ENCODE results near the gene LSM2.

LSM2 gene

GRCh38 chr6:31837369-31838113 lies 30.8 kb upstream of the LSM2 start:
- H2AFZ ChIP-seq (ENCODE audit: low read length), result no peak overlapping the region
- H3K36me3 ChIP-seq (replicated peaks; ENCODE audit: insufficient read depth, low read length), result peaks cover 27% of the 10 kb centered on the region; the same call in 1 of the 2 replicates
- H3K27me3 ChIP-seq (replicated peaks; ENCODE audit: insufficient read depth, low read length), result no peaks in the 10 kb centered on the region
- H3K27ac ChIP-seq (ENCODE audit: low read length), result peak overlapping the region; percentile 81; the same call in 1 of the 2 replicates
- H3K4me3 ChIP-seq (ENCODE audit: low read length), result peak overlapping the region; percentile 98
- peaks cover 44% of the 10 kb centered on the region for H3K79me2 ChIP-seq (ENCODE audit: low read length)
- TF ChIP-seq CTCF (IDR thresholded peaks at IDR 0.05; ENCODE audit: low read length) (no peak), EZH2 (optimal IDR thresholded peaks at IDR 0.05; ENCODE audit: low read depth, low read length) (no peak), EZH2phosphoT487 (IDR thresholded peaks at IDR 0.05; ENCODE audit: low read length) (no peak)
- H3K9ac ChIP-seq (ENCODE audit: low read length), result peak overlapping the region; percentile 97; the same call in 1 of the 2 replicates
- peaks cover 20% of the 10 kb centered on the region for H3K4me1 ChIP-seq (ENCODE audit: low read length)
- no peaks in the 10 kb centered on the region for H3K9me2 ChIP-seq (replicated peaks; ENCODE audit: insufficient read depth, low read length)
- H3K4me2 ChIP-seq (ENCODE audit: low read depth, low read length), result peak overlapping the region; percentile 99
- H3K9me3 ChIP-seq (replicated peaks; ENCODE audit: insufficient read depth, low read length), result no peaks in the 10 kb centered on the region
- DNase-seq, result no peak
- H3F3A ChIP-seq (ENCODE audit: insufficient read depth, low read length), result peaks cover 91% of the 10 kb centered on the region
- H4K20me1 ChIP-seq (ENCODE audit: insufficient read depth, low read length), result peaks cover 27% of the 10 kb centered on the region

GRCh38 chr6:31836474-31837368 lies 30.0 kb upstream of the LSM2 start:
- peak overlapping the region; percentile 81; the same call in 1 of the 2 replicates for H3K27ac ChIP-seq (ENCODE audit: low read length)
- H3F3A ChIP-seq (ENCODE audit: insufficient read depth, low read length), result peaks cover 93% of the 10 kb centered on the region
- no peaks in the 10 kb centered on the region for H3K27me3 ChIP-seq (replicated peaks; ENCODE audit: insufficient read depth, low read length)
- no peaks in the 10 kb centered on the region for H3K9me3 ChIP-seq (replicated peaks; ENCODE audit: insufficient read depth, low read length)
- TF ChIP-seq EZH2 (optimal IDR thresholded peaks at IDR 0.05; ENCODE audit: low read depth, low read length) (no peak), CTCF (IDR thresholded peaks at IDR 0.05; ENCODE audit: low read length) (peak; percentile 20; the same call in 1 of the 2 replicates)
- no peaks in the 10 kb centered on the region for H3K9me2 ChIP-seq (replicated peaks; ENCODE audit: insufficient read depth, low read length)
- H3K36me3 ChIP-seq (replicated peaks; ENCODE audit: insufficient read depth, low read length), result peaks cover 27% of the 10 kb centered on the region; the same call in 1 of the 2 replicates
- H3K4me3 ChIP-seq (ENCODE audit: low read length), result peak overlapping the region; percentile 98
- DNase-seq, result peak; percentile 29
- peaks cover 45% of the 10 kb centered on the region for H3K79me2 ChIP-seq (ENCODE audit: low read length)
- peak overlapping the region; percentile 97 for H3K9ac ChIP-seq (ENCODE audit: low read length)
- H4K20me1 ChIP-seq (ENCODE audit: insufficient read depth, low read length), result peaks cover 27% of the 10 kb centered on the region
- H2AFZ ChIP-seq (ENCODE audit: low read length), result no peak overlapping the region
- H3K4me2 ChIP-seq (ENCODE audit: low read depth, low read length), result peak overlapping the region; percentile 99
- H3K4me1 ChIP-seq (ENCODE audit: low read length), result peaks cover 20% of the 10 kb centered on the region

- Histone ChIP-seq H2AFZ (ENCODE audit: low read length) (no peak overlapping the region), H4K20me1 (ENCODE audit: insufficient read depth, low read length) (peaks cover 27% of the 10 kb centered on the region), H3K36me3 (replicated peaks; ENCODE audit: insufficient read depth, low read length) (peaks cover 27% of the 10 kb centered on the region; the same call in 1 of the 2 replicates), H3K4me2 (ENCODE audit: low read depth, low read length) (peak overlapping the region; percentile 99), H3K9me2 (replicated peaks; ENCODE audit: insufficient read depth, low read length) (no peaks in the 10 kb centered on the region), H3K79me2 (ENCODE audit: low read length) (peaks cover 52% of the 10 kb centered on the region), H3F3A (ENCODE audit: insufficient read depth, low read length) (peaks cover 93% of the 10 kb centered on the region), H3K4me3 (ENCODE audit: low read length) (peak overlapping the region; percentile 98), H3K27me3 (replicated peaks; ENCODE audit: insufficient read depth, low read length) (no peaks in the 10 kb centered on the region), H3K9ac (ENCODE audit: low read length) (peak overlapping the region; percentile 97), H3K27ac (ENCODE audit: low read length) (peak overlapping the region; percentile 81; the same call in 1 of the 2 replicates), H3K9me3 (replicated peaks; ENCODE audit: insufficient read depth, low read length) (no peaks in the 10 kb centered on the region), H3K4me1 (ENCODE audit: low read length) (peaks cover 22% of the 10 kb centered on the region)
- TF ChIP-seq CTCF (IDR thresholded peaks at IDR 0.05; ENCODE audit: low read length) (no peak), EZH2phosphoT487 (IDR thresholded peaks at IDR 0.05; ENCODE audit: low read length) (no peak), EZH2 (optimal IDR thresholded peaks at IDR 0.05; ENCODE audit: low read depth, low read length) (no peak)
- DNase-seq, result no peak
Observed at GRCh38 chr6:31836047-31836473, 29.3 kb upstream of the LSM2 start.
